HG03571 (cell line): ENCODE measurements around the gene PWWP2B.

Experiments used
- ATAC-seq: cut with Tn5 transposase; IDR thresholded peaks from one replicate; pipeline ENCODE4 v1.9.1; 2021; ENCODE audit not compliant: unreplicated experiment

Gene PWWP2B

DNA sequence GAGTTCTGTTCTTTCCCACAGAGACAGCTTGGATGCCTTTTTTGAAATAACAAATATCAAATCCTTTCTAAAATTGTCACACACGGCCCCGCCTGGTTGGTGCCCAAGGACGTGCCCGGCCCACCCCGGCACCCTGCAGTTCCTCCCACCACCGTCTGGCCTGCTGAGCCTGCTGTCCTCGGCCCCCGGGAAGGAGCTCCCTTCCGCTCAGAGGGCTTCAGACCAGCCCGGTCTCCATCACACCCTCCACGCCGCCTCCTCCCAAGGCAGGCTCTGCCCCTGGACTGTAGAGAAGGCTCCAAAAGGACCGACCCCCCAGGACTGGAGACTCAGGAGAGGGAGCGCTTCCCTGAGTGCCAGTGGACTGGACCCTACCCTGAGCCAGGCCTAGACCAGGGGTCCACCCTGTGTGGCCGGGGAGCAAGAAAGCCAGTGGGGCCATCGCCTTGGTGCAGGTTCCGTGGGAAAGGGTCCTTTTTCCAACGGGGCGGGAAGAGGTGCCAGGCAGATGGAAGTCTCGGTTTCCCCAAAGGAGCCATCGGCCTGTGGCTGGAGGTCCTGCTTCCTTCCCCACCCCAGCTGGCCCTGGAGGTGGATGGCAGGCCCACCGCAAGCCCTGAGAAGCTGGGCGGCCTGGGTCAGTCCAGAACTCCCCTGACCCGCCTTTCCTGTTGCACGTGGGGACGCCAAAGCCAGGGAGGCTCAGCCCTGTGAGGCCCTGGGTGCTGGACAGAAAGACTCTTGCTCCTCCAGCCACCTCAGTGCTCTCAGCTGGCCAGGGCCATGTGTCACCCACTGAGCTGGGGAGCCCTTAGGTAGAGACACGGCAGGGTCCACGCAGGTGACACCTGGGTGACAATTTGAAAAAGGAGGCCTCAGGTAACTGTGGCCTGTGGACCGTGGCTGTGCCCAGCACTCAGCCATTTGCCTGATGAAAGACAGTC lies 69.8 kb downstream of the PWWP2B start:
- ATAC-seq, result no peak
